Activated CD4-positive, alpha-beta T cell treated with anti-CD3 and anti-CD28 coated beads for 1 hour (primary cell): Measurements from ENCODE around the gene CARM1.

Source experiments
- DNase-seq: peaks from one replicate; pipeline ENCODE4 v3.0.0-alpha.2; 2020

CARM1 gene

GRCh38 chr19:10911579-10912363, 40.4 kb downstream of the CARM1 start:
- DNase-seq = no peak

- DNase-seq = no peak
Observed at GRCh38 chr19:10912619-10913018, 41.3 kb downstream of the CARM1 start.

- DNase-seq = no peak
Observed at GRCh38 chr19:10913716-10914340, 42.5 kb downstream of the CARM1 start.

- no peak for DNase-seq
Observed at GRCh38 chr19:10915130-10916091, 44.1 kb downstream of the CARM1 start.

GRCh38 chr19:10916602-10917001, 45.2 kb downstream of the CARM1 start:
- no peak for DNase-seq

GRCh38 chr19:10918359-10918758, 47.0 kb downstream of the CARM1 start:
- DNase-seq = no peak

GRCh38 chr19:10919352-10920287, 48.3 kb downstream of the CARM1 start:
- no peak for DNase-seq

GRCh38 chr19:10920288-10920655, 48.9 kb downstream of the CARM1 start:
- DNase-seq = no peak

GRCh38 chr19:10920781-10921180, 49.4 kb downstream of the CARM1 start:
- no peak for DNase-seq

- no peak for DNase-seq
Observed at GRCh38 chr19:10921199-10921909, 50.0 kb downstream of the CARM1 start.

- DNase-seq = no peak
Observed at GRCh38 chr19:10921910-10922637, 50.7 kb downstream of the CARM1 start.

- no peak for DNase-seq
Observed at GRCh38 chr19:10922638-10923014, 51.3 kb downstream of the CARM1 start.

- DNase-seq = no peak
Observed at GRCh38 chr19:10923260-10924112, 52.1 kb downstream of the CARM1 start.

- DNase-seq = no peak
Observed at GRCh38 chr19:10924597-10924996, 53.2 kb downstream of the CARM1 start.

GRCh38 chr19:10927730-10928562, 56.6 kb downstream of the CARM1 start:
- no peak for DNase-seq

GRCh38 chr19:10928563-10929401, 57.4 kb downstream of the CARM1 start, which contains the start of the genes TIMM29 and YIPF2:
TSS of gene TIMM29 (plus strand) at chr19:10928811. CDS start at chr19:10928823, 12 bp downstream.
TSS of gene YIPF2 (minus strand) at chr19:10928639. CDS start at chr19:10928410, 229 bp downstream.
- DNase-seq = peak; percentile 88

- DNase-seq = no peak
Observed at GRCh38 chr19:10929402-10929794, 58.0 kb downstream of the CARM1 start.
